GM19452 (cell line): Measurements from ENCODE around the gene CSKMT.
"Not testable (repeated sequence)": the region's sequence is repeated elsewhere in the genome, so short reads cannot be mapped to it uniquely, and the experiment has no call there.

Source experiments
- ATAC-seq: cut with Tn5 transposase; IDR thresholded peaks from one replicate; pipeline ENCODE4 v1.9.1; 2021; ENCODE audit not compliant: unreplicated experiment

The CSKMT gene, protein sequence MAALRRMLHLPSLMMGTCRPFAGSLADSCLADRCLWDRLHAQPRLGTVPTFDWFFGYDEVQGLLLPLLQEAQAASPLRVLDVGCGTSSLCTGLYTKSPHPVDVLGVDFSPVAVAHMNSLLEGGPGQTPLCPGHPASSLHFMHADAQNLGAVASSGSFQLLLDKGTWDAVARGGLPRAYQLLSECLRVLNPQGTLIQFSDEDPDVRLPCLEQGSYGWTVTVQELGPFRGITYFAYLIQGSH

DNA sequence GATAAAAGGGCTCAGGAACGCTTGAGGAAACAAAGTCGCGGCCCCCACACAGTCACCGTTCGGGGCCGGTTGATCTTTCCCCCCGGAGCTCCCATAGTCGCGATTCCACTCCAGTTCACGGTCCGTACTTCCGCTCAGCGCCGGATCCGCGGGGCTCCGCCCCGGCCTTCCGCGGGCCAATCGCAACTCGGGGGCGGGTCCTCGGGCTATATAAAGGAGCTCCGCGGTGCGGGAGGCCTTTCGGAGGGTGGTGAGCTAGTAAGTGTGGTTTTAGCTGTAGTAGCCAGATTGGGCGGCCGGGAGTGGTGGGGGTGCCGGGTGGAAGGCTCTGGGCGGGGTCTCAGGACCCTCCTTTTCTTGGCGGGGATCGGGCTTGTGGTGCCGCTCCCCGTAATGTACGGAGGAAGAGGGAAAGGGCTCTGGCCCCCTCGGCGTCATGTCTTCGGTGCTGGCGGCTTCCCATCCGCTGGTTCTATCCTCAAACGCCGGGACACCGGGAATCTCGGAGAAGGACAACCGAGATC, at the start of gene CSKMT, which contains the start of gene C11orf98:
Gene CSKMT (plus strand): TSS at position 238 of the 524 bp plus-strand sequence. CDS start 568 bp downstream, outside the sequence.
Gene C11orf98 (minus strand): TSS at position 136 of the 524 bp plus-strand sequence. CDS start 41 bp downstream, at position 95.
- ATAC-seq = peak; percentile 88

DNA sequence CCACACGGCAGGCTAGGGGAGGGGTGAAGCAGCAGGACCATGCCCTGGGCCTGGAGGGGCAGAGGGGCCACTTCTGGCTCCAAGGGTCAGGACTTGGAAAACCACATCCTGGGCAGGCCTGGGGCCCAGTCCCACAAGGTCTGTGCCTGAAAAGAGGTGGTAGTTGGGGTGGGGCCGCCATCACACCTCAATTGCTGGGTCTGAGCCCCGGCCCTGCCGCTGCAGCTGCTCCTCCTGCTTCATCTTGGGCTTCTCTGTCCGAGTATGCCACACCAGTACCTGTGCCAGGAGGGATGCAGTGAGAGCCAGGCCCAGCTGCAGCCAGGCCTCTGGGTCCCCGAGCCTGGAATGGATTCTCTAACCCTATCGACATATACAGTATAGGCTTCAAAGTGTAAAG, 49.6 kb upstream of the CSKMT start:
- ATAC-seq = no peak

DNA sequence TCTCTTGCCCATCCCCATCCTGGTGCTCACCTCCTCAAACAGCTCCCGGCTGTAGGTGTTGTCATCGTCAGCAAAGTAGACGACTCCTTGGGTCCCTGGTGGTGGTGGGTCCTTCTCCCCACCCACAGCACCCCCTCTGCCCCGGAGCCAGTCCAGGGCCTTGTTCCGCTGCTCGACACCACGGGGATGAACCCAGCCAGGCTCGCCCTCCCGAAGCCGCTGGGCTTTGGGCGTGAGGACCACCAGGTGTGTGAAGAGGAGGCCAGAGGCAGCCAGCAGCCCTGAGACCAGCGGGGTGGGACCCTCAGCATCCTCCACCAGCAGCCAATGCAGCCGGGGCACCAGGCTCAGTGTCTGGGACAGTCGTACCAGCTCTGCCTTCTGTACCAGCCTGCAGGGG, 48.2 kb upstream of the CSKMT start:
- not testable (repeated sequence) for ATAC-seq

DNA sequence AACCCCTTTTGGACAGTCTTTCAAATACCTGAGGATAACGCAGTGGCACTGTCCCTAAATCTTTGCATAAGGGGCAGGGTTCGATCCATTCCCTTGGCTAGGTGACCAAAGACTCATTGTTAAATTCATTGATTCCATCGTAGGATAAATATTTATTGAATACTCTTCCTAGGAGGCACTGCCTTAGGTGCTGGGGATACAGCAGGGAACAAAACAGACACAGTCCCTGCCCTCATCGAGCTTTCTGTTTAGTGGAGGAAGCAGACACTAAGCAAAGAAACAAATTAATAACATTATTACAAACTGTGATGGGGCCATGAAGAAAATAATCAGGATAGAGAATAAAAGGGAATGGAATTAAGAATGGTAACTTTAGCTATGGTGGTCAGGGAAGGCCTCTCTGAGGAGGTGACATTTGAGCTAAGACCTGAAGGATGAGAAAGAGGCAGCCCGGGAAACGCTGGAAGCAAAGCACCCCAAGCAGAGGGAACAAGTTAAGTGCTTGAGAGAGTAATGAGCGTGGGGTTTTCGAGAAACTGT, 44.0 kb upstream of the CSKMT start:
- no peak for ATAC-seq

DNA sequence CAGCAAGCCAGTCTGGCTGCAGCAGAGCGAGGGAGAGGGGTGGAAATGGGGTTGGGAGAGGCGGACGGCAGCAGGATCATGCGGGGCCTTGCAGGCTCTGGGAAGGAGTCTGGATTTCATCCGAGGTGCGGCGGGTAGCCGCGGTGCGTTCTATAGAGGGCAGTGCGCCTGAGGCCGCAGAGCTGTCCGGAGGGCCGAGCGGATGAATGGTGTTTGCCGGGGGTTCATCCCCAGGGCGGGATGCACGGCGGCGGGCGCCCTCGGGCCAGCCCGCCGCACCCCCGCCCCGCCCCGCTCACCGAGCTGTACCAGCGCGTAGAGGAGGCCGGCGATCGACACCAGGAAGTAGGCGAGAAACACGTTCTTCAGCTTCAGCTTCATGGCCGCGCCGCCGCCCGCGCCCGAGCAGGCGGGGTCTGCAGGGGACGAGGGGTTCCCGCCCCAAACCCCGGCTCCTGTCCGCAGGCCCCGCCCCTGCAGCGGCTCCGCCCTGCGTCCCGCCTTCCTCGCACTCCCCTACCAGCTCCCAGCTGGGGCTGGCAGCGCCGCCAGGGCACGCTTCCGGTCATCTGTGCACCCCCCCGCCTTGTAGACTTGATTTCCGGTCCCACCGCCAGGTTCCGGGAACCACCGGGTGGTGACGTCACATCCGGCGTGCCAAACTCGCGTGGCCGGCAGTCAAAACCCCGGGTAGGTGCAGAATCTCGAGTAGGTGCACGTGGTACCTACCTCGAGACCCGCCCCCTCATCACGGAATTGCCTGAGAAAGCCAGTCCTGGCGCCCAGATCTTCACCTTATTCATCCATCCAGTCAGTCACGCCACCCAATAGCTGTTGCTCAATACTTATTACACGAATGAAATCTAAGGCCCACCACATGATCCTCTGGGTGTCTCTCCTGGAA, 43.3 kb upstream of the CSKMT start, which contains the start of gene B3GAT3:
Gene B3GAT3 (minus strand): TSS at position 420 of the 904 bp plus-strand sequence. CDS start 39 bp downstream, at position 381.
- peak; percentile 94 for ATAC-seq

DNA sequence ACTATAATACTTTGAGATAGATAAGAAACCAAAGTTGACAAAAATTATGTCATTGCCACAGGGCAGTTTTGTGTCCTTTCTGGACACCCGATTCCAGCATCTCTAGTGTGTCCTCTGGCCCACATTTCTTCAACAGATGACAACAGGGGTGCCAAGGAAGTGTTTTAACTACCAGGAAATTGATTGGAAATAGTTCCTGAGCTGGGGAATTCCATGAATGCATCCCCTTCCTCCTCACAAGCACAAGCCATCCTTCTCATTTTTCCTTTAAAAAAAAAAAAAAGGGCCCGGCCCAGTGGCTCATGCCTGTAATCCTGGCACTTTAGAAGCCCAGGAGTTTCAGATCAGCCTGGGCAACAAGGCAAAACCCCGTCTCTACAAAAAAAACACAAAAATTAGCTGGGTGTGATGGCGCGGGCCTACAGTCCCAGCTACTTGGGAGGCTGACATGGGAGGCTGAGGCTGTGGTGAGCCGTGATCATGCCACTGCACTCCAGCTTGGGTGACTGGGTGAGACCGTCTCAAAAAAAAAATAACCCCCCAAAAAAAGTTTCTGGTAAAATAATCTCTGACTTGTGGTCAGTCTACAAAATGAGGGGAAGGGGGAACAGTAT, 42.5 kb upstream of the CSKMT start:
- ATAC-seq = no peak

DNA sequence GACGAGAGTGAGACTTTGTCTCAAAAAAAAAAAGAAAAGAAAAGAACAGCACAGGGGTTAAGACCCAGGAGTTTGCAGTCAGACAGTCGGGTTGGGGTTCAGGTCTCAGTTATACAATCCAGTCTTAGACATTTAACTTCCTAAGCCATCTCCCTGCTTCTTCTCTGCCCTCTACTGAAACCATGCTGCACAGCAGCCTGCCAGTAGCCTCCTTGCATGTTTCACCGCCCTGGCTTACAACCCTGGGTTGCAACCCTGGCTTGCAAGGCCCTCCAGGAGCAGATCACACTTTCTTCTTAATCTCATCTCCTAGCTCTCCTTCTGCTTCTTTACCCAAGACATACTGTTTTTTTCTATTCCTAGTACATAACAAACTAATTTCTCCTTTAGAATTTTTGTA, 37.4 kb upstream of the CSKMT start:
- no peak for ATAC-seq

DNA sequence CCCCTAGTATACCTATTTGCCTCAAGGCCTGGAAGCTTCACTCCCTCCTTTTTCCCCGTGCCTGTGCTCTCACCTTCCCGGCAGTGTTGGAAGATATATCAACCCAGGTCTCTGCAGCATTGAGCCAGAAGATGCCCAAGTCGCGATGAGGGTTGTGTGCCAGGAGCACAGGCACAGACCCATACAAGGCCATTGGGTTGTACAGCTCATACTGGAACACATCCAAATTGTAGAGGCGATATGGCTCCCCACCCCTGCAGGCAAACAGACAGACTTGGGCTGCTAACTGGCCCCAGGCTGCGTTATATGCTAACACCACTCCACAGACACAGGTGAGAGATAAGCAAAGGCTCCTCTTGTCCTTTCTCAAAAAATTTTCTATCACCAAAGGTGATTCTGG, 32.6 kb upstream of the CSKMT start:
- no peak for ATAC-seq

DNA sequence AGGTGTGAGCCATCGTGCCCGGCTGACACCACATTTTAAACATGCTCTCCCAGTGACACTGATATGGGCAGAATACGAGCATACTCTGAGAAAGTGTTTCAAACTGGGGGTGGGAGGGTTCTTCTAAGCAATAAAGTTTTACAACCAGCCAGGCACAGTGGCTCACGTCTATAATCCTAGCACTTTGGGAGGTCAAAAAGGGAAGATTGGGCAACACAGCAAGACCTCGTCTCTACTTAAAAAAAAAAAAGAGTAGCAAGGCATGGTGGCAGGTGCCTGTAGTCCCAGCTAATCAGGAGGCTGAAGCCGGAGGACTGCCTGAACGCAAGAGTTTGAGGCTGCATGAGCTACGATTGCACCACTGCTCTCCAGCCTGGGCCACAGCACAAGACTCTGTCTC, 20.9 kb upstream of the CSKMT start:
- ATAC-seq = no peak

DNA sequence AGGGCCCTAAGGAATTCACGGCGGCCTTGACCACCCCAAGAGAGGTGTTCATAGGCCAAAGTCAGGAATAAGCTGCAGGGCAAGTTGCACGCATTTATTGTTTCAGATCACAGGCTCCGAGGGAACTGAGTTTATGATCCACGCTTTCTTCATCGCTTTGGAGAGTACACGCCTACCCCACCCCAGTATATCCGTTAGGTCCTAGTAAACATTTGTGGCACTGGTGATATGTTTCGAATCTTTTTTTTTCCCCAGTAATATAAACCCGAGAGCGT, 19.5 kb upstream of the CSKMT start:
- no peak for ATAC-seq

DNA sequence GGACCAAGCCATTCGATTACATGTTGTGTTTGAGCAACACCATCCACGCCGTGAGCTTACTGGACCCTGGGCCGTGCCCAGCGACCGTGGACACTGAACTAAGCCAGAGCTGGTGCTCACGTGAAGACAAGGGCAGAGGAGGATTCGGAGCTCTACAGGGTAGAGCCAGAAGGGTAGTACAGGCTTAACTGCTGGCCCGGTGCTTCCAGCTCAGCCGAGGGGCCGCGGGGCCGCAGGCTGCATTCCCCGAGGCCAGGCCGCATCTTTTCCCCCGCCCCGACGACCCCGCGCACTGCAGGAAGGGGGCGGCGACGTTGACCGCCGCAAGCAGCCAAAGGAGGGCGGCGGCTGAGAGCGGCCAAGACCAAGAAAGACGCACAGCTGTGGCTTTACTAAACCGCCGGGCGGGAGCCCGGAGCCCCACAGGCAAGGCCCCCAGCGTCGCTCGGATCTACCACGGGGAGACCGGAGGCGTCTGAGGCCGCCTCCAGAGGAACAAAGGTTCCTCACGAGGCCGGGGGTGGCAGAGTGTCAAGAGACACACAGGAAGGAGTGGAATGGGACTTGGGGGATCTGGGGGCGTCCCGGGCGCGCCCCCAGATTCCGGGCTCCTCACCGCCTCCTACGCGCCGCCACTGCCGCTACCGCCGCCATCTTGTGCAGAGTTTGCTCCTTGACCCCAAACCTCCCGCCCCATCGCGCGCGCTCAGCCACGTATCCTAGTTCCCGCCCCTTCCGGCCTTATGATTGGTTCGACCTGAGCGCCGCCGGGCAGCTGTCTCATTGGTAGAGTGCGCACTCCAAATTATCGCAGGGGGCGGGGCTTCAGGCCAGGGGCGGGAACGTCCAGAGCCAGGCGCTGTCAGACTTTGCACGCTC, 18.9 kb upstream of the CSKMT start, which contains the start of gene GANAB:
Gene GANAB (minus strand): TSS at position 668 of the 879 bp plus-strand sequence. CDS start 14 bp downstream, at position 654.
- peak; percentile 90 for ATAC-seq

DNA sequence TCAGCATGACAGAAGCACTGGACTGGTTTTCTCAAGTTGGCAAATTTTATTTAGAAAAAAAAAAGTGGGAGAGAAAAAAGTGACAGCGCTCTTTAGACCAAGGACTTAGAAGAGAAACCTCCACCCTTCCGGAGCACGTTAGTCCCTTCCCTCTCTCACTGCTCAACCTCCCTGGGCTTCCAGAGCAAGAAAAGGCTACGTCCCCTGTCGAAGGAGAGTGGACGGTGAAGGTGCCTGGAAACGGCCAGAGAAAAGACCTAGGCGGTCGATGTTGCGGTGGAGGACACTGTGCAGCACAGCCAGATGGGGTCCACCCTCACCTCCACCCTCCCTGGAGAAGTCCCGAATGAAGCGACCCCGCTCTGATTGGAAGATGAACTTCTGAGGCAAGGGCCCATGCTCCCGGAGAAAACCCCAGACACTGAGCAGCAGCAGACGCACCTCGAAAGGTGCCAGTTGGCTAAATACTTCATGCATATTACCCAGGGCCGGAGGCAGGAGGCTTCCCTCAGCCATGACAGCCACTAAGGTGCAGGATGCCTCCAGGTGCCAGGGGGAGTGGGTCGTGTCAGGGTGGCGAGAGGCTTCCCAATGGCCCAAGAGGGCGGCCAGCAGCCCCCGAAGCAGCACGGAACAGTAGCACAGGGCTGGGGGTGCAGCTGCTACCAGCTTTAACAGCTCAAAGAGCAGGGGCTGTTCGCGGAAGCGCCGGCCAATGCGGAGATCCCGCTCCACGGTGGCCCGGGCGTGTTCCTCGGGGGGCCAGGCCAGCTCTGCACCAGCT, 18.1 kb upstream of the CSKMT start:
- no peak for ATAC-seq

DNA sequence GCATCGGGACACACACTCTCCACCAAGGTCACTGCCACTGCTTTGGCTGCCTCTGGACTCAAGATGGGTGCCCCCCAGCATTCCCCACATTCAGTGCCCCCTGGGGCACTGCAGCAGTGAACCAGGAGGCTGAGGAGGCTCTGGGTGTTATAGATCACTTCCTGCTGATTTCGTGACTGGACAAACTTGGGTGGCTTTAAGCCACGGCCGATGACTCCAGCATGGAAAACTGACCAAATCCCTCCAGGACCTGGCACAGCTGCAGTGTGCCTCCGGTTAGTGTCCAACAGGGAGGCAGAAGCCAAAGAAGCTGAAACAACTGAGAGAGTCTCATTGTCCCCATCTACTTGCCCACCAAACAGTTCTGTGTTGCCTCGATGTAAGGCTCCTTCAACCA, 17.5 kb upstream of the CSKMT start:
- ATAC-seq = no peak

DNA sequence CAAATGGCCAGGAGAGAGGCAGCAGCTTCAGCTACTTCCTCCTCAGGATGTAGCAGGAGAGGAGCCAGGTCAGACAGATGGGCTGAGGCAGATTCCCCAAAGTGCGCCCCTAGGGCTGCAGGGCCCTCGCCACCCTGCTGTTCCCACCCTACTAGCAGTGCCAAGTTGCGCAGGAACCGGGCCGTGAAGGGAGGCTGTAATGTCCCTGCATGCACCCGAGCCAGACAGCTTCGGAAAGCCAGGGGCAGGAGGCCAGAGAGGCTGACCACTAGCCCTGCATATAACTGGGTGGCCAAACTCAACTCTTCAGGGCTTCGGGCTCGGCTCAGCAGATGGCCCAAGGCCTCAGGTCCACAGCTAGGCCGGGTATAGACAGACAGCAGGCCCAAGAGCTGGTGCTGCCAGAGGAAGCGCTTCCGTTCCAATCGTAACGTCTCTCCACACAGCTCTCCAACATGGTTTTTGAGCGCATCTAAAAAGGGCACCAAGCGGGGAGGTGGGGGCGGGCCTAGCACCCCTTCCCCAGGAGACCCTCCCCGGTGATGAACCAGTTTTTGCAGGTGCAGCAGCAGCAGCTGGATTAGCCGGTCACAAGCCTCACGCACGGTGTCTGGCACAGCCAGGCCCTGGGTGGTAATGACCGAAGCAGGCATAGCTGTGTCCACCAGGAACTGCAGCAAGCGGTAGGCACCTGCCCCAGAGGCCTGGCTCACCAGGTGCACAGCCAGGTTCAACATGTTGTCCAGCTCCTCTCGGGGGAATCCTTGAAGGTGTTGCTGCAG, 16.7 kb upstream of the CSKMT start:
- no peak for ATAC-seq

DNA sequence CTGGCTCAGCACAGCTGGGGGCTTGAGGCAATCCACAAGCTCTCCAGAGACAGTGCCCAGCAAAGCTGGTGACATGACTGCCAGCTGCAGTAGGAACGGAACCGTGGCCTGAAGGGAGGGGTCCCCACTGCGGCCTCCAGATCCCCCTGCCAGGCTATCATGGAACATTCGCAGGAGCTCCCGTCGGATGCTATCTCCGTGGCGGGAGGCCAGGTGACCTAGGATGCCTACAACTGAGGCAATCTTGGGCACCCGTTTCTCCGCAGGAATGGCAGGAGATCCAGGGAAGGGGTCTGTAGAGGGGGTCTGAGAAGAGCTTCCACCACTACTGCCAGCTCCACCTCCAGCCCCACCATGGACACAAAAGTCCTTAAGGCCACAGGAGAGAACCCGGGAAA, 16.1 kb upstream of the CSKMT start:
- no peak for ATAC-seq

DNA sequence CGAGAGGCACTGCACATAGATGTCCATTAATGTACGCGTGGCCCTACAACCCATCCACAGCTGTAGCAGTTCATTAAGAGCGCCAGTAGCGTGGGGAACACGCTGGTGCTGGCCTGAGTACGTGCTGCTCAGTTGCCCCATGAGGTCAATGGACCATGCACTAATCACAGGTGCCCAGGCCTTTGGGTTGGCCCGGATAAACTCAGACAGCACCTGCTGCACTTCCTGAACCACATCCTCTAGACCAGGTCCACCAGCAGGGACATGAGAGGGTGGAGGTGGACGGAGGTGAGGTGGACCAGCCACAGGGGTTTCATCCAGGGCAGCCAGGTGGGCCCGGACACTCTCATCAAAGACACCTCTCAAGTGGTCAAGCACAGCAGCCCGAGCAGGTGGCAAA, 15.6 kb upstream of the CSKMT start:
- ATAC-seq = no peak

DNA sequence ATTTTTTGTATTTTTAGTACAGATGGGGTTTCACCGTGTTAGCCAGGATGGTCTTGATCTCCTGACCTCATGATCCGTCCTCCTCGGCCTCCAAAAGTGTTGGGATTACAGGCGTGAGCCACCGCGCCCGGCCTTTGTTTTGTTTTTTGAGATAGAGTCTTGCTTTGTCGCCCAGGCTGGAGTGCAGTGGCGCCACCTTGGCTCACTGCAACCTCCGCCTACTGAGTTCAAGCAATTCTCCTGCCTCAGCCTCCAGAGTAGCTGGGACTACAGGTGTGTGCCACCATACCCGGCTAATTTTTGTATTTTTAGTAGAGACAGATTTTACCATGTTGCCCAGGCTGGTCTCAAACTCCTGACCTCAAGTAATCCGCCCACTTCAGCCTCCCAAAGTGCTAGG, 14.8 kb upstream of the CSKMT start:
- not testable (repeated sequence) for ATAC-seq

DNA sequence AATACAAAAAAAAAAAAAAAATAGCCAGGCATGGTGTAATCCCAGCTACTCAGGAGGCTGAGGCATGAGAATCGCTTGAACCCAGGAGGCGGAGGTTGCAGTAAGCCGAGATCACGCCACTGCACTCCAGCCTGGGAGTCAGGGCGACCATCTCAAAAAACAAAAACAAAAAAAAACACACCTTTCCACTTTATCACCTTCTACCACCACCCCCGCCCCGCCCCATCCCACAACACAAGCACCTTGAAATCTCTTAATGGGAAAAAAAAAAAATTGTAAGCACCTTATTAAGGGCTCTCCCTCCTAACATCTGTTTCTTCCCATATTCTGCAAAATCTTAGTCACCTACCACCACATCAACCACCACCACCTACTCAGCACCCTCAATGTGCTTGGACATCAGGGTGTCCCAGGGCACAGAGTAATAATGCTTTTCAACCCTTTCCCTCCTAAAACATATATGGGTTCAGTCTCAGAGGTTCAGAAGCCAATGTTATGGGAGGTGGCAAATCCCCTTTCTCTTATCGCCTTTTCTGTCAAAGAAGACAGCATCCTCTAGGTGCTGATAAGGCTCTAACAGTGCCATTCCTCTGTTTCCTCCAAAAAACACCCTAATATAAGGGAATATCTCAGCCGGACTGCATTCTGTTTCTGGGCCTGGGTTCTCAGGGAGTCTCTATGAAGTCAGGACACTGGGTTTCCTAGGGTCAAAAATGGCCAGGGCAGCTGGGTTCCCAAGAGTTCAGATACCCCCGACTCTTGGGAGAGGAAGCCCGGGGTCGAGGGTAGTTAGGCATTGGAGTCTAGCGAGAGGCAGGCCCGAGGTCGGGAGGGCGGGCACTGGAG, 12.7 kb upstream of the CSKMT start:
- peak; percentile 11 for ATAC-seq
